IMR-90 (cell line): ENCODE results near the gene CFP. TPM values are rescaled to one million over a fixed set of nuclear protein-coding genes. Genes with fewer than 3 reads are reported as not detected.

Experiments used
- ATAC-seq: fragments of 200-7000 bp; cut with Tn5 transposase; 2 replicates; pipeline ENCODE4 v1.9.1; 2020; ENCODE audit warnings: low read depth, mild to moderate bottlenecking, moderate library complexity
- BruUV-seq: library from RNA; stranded (reverse); fragments of 400-500 nt; replicated peaks from 2 replicates; lab custom pipeline; 2021; lab: Mats Ljungman, UMichigan
- CTCF ChIA-PET: fragments of 300-600 bp; formaldehyde crosslinking; extraction: SDS; loops from one replicate; lab custom pipeline; 2021; ENCODE audit warnings: antibody characterized with exemption; lab: Yijun Ruan, JAX
- POLR2A ChIA-PET: fragments of 300-600 bp; sonication (Branson Sonifier 250); formaldehyde crosslinking; loops from one replicate; lab custom pipeline; 2022; ENCODE audit warnings: antibody characterized with exemption; ENCODE audit not compliant: unreplicated experiment; lab: Charles Lee
- DNase-seq: peaks from one replicate; pipeline ENCODE4 v3.0.0; 2013
- H2AFZ ChIP-seq: replicated peaks from 2 replicates; pipeline ENCODE3; 2013; ENCODE audit warnings: low read length, mild to moderate bottlenecking; ENCODE audit not compliant: poor library complexity
- H2AK5ac ChIP-seq: 2 replicates; pipeline ENCODE4 v1.6.1; 2013; ENCODE audit warnings: low read depth, low read length, inconsistent platforms
- H2AK9ac ChIP-seq: replicated peaks from 2 replicates; pipeline ENCODE3; 2013; ENCODE audit warnings: mild to moderate bottlenecking, low read depth, low read length, moderate library complexity; ENCODE audit not compliant: poor library complexity
- H2BK120ac ChIP-seq: 2 replicates; pipeline ENCODE4 v1.6.1; 2013; ENCODE audit warnings: low read depth, low read length, inconsistent platforms
- H2BK15ac ChIP-seq: 3 replicates; pipeline ENCODE4 v1.6.1; 2013; ENCODE audit warnings: low read depth, low read length, inconsistent platforms
- H2BK20ac ChIP-seq: 2 replicates; pipeline ENCODE4 v1.6.1; 2013; ENCODE audit warnings: low read depth, mild to moderate bottlenecking, inconsistent platforms, low read length, moderate library complexity
- H2BK5ac ChIP-seq: 2 replicates; pipeline ENCODE4 v1.6.1; 2013; ENCODE audit warnings: mild to moderate bottlenecking, low read depth, low read length, inconsistent platforms; ENCODE audit not compliant: poor library complexity, severe bottlenecking
- H3K14ac ChIP-seq: replicated peaks from 2 replicates; pipeline ENCODE4 v1.6.1; 2013; ENCODE audit warnings: low read depth, low read length, inconsistent platforms
- H3K18ac ChIP-seq: 2 replicates; pipeline ENCODE4 v1.6.1; 2013; ENCODE audit warnings: low read depth, low read length, control low read depth
- H3K23ac ChIP-seq: 2 replicates; pipeline ENCODE4 v1.6.1; 2013; ENCODE audit warnings: low read depth, low read length, inconsistent platforms
- H3K27ac ChIP-seq: 2 replicates; pipeline ENCODE4 v1.5.1; 2013; ENCODE audit warnings: mild to moderate bottlenecking, control low read depth, low read length; ENCODE audit not compliant: insufficient read depth
- H3K27me3 ChIP-seq: 2 replicates; pipeline ENCODE4 v1.6.1; 2013; ENCODE audit warnings: low read length; ENCODE audit not compliant: control insufficient read depth, insufficient read depth
- H3K36me3 ChIP-seq: 2 replicates; pipeline ENCODE4 v1.6.1; 2013; ENCODE audit warnings: low read length, mixed read lengths; ENCODE audit not compliant: control insufficient read depth, insufficient read depth
- H3K4ac ChIP-seq: 2 replicates; pipeline ENCODE4 v1.6.1; 2013; ENCODE audit warnings: low read depth, low read length, inconsistent platforms
- H3K4me1 ChIP-seq: 2 replicates; pipeline ENCODE4 v1.6.1; 2013; ENCODE audit warnings: low read length, mixed read lengths; ENCODE audit not compliant: control insufficient read depth, insufficient read depth
- H3K4me2 ChIP-seq: 2 replicates; pipeline ENCODE4 v1.6.1; 2013; ENCODE audit warnings: low read depth, mild to moderate bottlenecking, control low read depth, low read length, moderate library complexity
- H3K4me3 ChIP-seq: 2 replicates; pipeline ENCODE4 v1.5.1; 2013; ENCODE audit warnings: low read depth, mild to moderate bottlenecking, control low read depth, low read length, moderate library complexity; ENCODE audit not compliant: insufficient read depth
- H3K56ac ChIP-seq: 2 replicates; pipeline ENCODE4 v1.6.1; 2013; ENCODE audit warnings: low read length, inconsistent platforms; ENCODE audit not compliant: insufficient read depth; ENCODE audit errors: extremely low read depth
- H3K79me1 ChIP-seq, 2 experiments: 2 replicates each; pipeline ENCODE4 v1.6.1; 2013; ENCODE audit warnings: low read length in 2 of 2, inconsistent platforms in 1 of 2, low read depth in 1 of 2
- H3K9ac ChIP-seq: 2 replicates; pipeline ENCODE4 v1.6.1; 2013; ENCODE audit warnings: low read depth, low read length, control low read depth
- H3K9me1 ChIP-seq: 2 replicates; pipeline ENCODE4 v1.6.1; 2013; ENCODE audit warnings: low read length, inconsistent platforms; ENCODE audit not compliant: insufficient read depth
- H3K9me3 ChIP-seq: 2 replicates; pipeline ENCODE4 v1.6.1; 2013; ENCODE audit warnings: low read length; ENCODE audit not compliant: control insufficient read depth, insufficient read depth
- H4K20me1 ChIP-seq: 2 replicates; pipeline ENCODE4 v1.6.1; 2013; ENCODE audit warnings: low read length, inconsistent platforms; ENCODE audit not compliant: insufficient read depth
- H4K5ac ChIP-seq: 2 replicates; pipeline ENCODE4 v1.6.1; 2013; ENCODE audit warnings: mild to moderate bottlenecking, low read depth, low read length, control low read depth
- H4K8ac ChIP-seq, 2 experiments: 2 replicates each; pipeline ENCODE4 v1.6.1; 2013; ENCODE audit warnings: low read depth in 2 of 2, low read length in 2 of 2, control low read depth in 1 of 2, inconsistent platforms in 1 of 2
- H4K91ac ChIP-seq: 2 replicates; pipeline ENCODE4 v1.6.1; 2013; ENCODE audit warnings: low read depth, low read length, inconsistent platforms; ENCODE audit not compliant: insufficient read depth
- BHLHE40 ChIP-seq: fragments of 150-350 bp; IDR thresholded peaks from 2 replicates; pipeline ENCODE4 v1.6.1; 2016; ENCODE audit warnings: mild to moderate bottlenecking, low read depth, low read length
- CEBPB ChIP-seq: IDR thresholded peaks from 2 replicates; pipeline ENCODE4 v1.6.1; 2012; ENCODE audit warnings: low read depth, low read length, improper control_type of control experiment
- CTCF ChIP-seq: conservative IDR thresholded peaks from 2 replicates; pipeline ENCODE4 v1.5.1; 2012; ENCODE audit warnings: mild to moderate bottlenecking, low read depth, low read length, improper control_type of control experiment
- FOS ChIP-seq: fragments of 150-350 bp; IDR thresholded peaks from 2 replicates; pipeline ENCODE4 v1.6.1; 2016; ENCODE audit warnings: low read depth, low read length
- MAFK ChIP-seq: IDR thresholded peaks from 2 replicates; pipeline ENCODE4 v1.6.1; 2012; ENCODE audit warnings: low read depth, low read length, improper control_type of control experiment
- MAZ ChIP-seq: IDR thresholded peaks from 2 replicates; pipeline ENCODE4 v1.6.1; 2012; ENCODE audit warnings: low read depth, mild to moderate bottlenecking, low read length, improper control_type of control experiment, moderate library complexity, borderline replicate concordance
- MXI1 ChIP-seq: IDR thresholded peaks from 2 replicates; pipeline ENCODE4 v1.6.1; 2012; ENCODE audit warnings: low read depth, mild to moderate bottlenecking, low read length, moderate library complexity, borderline replicate concordance
- NFE2L2 ChIP-seq: fragments of 150-350 bp; IDR thresholded peaks from 2 replicates; pipeline ENCODE4 v1.6.1; 2016; ENCODE audit warnings: low read depth, mild to moderate bottlenecking, low read length
- POLR2A ChIP-seq: IDR thresholded peaks from 2 replicates; pipeline ENCODE4 v1.6.1; 2012; ENCODE audit warnings: mild to moderate bottlenecking, low read depth, low read length
- RAD21 ChIP-seq: IDR thresholded peaks from 2 replicates; pipeline ENCODE4 v1.6.1; 2012; ENCODE audit warnings: low read length, improper control_type of control experiment
- RCOR1 ChIP-seq: IDR thresholded peaks from 2 replicates; pipeline ENCODE4 v1.6.1; 2012; ENCODE audit warnings: mild to moderate bottlenecking, low read length, improper control_type of control experiment; ENCODE audit not compliant: insufficient replicate concordance
- RFX5 ChIP-seq: IDR thresholded peaks from 2 replicates; pipeline ENCODE4 v1.8.0; 2012; ENCODE audit warnings: low read depth, mild to moderate bottlenecking, low read length, moderate library complexity
- SMC3 ChIP-seq: fragments of 150-350 bp; IDR thresholded peaks from 2 replicates; pipeline ENCODE4 v1.6.1; 2016; ENCODE audit warnings: low read depth, mild to moderate bottlenecking, antibody characterized with exemption, low read length, moderate library complexity
- WGBS, 2 experiments: methylation state at CpG; one replicate each; pipeline versions ENCODE4 v1.1.5 to v1.1.7; 2013; ENCODE audit warnings: missing lambda C conversion rate in 2 of 2; ENCODE audit not compliant: insufficient read length in 1 of 2; ENCODE audit errors: extremely low coverage in 2 of 2; 5-methylcytosine and 5-hydroxymethylcytosine counted together
- dilution Hi-C: fragments of 300-500 bp; cut with HindIII; formaldehyde crosslinking; loops from one replicate; pipeline ENCODE4 v1.14.3; 2018; ENCODE audit warnings: low sequenced_read_pairs; ENCODE audit not compliant: unreplicated experiment
- in situ Hi-C: fragments of 300-500 bp; cut with MboI; formaldehyde crosslinking; loops from 3 replicates; pipeline ENCODE4 v1.14.3; 2019; ENCODE audit warnings: low sequenced_read_pairs, inconsistent platforms, mixed read lengths
- intact Hi-C: fragments of 100-400 bp; cut with micrococcal nuclease; formaldehyde crosslinking; loops from 2 replicates; pipeline ENCODE4 v1.10.0; 2022
- polyA plus RNA-seq, 3 experiments: library from polyadenylated mRNA; depleted of rRNA; stranded (reverse); fragments of >200 nt; gene quantifications; 2 replicates each; pipeline ENCODE4 v1.2.3, GENCODE V29; 2012; ENCODE audit warnings: low replicate concordance in 1 of 3
- total RNA-seq: library from RNA; depleted of rRNA; stranded (reverse); fragments of >200 nt; gene quantifications from 2 replicates; pipeline ENCODE4 v1.2.3, GENCODE V29; 2012
- TF ChIP-seq, protein P1 (sequence below): fragments of 150-350 bp; IDR thresholded peaks from 2 replicates; pipeline ENCODE4 v1.6.1; 2017; ENCODE audit warnings: mild to moderate bottlenecking, antibody characterized with exemption, low read length, low read depth
- TF ChIP-seq, protein P2 (sequence below): fragments of 150-350 bp; IDR thresholded peaks from 2 replicates; pipeline ENCODE4 v1.6.1; 2016; ENCODE audit warnings: low read depth, mild to moderate bottlenecking, low read length, moderate library complexity, borderline replicate concordance

Gene CFP
- total and polyA plus RNA-seq, 2 of the 4 experiments (the other 2 are of a cell fraction), result under 0.01 to 0.14 TPM

DNA sequence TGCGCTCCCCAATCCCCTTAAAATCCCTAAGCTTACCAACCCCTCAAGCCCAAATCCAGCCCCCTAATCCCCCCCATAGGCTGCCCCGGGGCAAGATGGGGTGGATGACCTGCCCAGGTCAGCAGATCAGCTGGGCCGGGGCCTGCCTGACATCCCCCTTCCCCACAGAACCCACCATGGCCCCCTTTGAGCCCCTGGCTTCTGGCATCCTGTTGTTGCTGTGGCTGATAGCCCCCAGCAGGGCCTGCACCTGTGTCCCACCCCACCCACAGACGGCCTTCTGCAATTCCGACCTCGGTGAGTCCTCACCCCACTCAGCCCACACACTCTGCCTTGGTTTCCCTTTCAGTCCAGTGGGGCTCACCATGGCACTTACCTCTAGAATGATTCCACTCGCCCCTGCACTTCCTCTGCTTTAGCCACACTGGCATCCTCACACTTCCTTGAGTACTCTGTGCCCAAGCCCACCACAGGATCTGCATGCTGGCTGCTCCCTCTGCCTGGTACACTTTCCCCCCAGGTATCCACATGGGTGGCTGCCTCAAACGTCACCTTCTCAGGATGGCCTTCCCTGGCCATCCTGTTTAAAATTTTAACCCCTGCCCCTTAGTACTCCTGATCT is 46.4 kb downstream of the CFP start:
- H3K4me1 ChIP-seq, result peaks cover 17% of the 10 kb centered on the region
- peak overlapping the region; percentile 90 for H3K4me2 ChIP-seq
- H3K9me3 ChIP-seq, result no peaks in the 10 kb centered on the region
- POLR2A ChIA-PET, result no interaction called here
- no peaks in the 10 kb centered on the region for H3K27me3 ChIP-seq
- no peak overlapping the region for H2BK15ac ChIP-seq
- H2AFZ ChIP-seq, result no peak overlapping the region
- peaks cover 23% of the 10 kb centered on the region for H3K36me3 ChIP-seq
- H3K14ac ChIP-seq, result peak overlapping the region; percentile 56
- no peak overlapping the region for H2BK20ac ChIP-seq
- in situ Hi-C loops (no loop called here), dilution Hi-C loops (no loop called here), intact Hi-C loops (loop anchor here (2.0 kb wide), 1 partner anchor 43 kb away; no protein-coding TSS in a partner anchor)
- peak overlapping the region; percentile 96 for H3K4me3 ChIP-seq
- H4K8ac ChIP-seq, result peak overlapping the region in 1 of 2 experiments; percentile 9; a peak in 2 of 4 replicates
- no peak for DNase-seq
- H3K9me1 ChIP-seq, result peaks cover 8% of the 10 kb centered on the region
- no TSS peak for BruUV-seq
- H3K9ac ChIP-seq, result peak overlapping the region; percentile 98
- H3K79me1 ChIP-seq, result peaks cover 3 to 35% of the 10 kb centered on the region in 2 experiments; a peak in 2 of 4 replicates
- no peak overlapping the region; the same call in 1 of the 2 replicates for H4K91ac ChIP-seq
- peaks cover 30% of the 10 kb centered on the region for H4K20me1 ChIP-seq
- H3K18ac ChIP-seq, result no peak overlapping the region
- H4K5ac ChIP-seq, result no peak overlapping the region
- peak overlapping the region; percentile 95 for H3K27ac ChIP-seq
- ATAC-seq, result no peak
- peak overlapping the region; percentile 85 for H2AK9ac ChIP-seq
- 0 out of 2 replicates have a peak overlapping the region, but pooled peaks have one; percentile 1 for H3K56ac ChIP-seq
- peak overlapping the region; percentile 92 for H2BK5ac ChIP-seq
- peak overlapping the region; percentile 43 for H2AK5ac ChIP-seq
- H2BK120ac ChIP-seq, result no peak overlapping the region
- H3K4ac ChIP-seq, result peak overlapping the region; percentile 94
- CTCF ChIA-PET, result no interaction called here
- peak overlapping the region; percentile 82; the same call in 1 of the 2 replicates for H3K23ac ChIP-seq
- 100% methylated on average over 1 of the region's 8 CpGs for WGBS, 2 experiments
- TF ChIP-seq POLR2A, result no peak; the same call in 1 of the 2 replicates
- no peak for TF ChIP-seq MAZ
- no peak for TF ChIP-seq NFE2L2
- TF ChIP-seq RAD21, result no peak
- no peak for TF ChIP-seq FOS
- no peak for TF ChIP-seq MAFK
- TF ChIP-seq, protein P1, sequence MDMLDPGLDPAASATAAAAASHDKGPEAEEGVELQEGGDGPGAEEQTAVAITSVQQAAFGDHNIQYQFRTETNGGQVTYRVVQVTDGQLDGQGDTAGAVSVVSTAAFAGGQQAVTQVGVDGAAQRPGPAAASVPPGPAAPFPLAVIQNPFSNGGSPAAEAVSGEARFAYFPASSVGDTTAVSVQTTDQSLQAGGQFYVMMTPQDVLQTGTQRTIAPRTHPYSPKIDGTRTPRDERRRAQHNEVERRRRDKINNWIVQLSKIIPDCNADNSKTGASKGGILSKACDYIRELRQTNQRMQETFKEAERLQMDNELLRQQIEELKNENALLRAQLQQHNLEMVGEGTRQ, result no peak
- no peak for TF ChIP-seq RFX5
- no peak for TF ChIP-seq CEBPB
- no peak for TF ChIP-seq CTCF
- no peak for TF ChIP-seq RCOR1
- TF ChIP-seq BHLHE40, result no peak
- TF ChIP-seq MXI1, result no peak
- TF ChIP-seq SMC3, result no peak
- TF ChIP-seq, protein P2, sequence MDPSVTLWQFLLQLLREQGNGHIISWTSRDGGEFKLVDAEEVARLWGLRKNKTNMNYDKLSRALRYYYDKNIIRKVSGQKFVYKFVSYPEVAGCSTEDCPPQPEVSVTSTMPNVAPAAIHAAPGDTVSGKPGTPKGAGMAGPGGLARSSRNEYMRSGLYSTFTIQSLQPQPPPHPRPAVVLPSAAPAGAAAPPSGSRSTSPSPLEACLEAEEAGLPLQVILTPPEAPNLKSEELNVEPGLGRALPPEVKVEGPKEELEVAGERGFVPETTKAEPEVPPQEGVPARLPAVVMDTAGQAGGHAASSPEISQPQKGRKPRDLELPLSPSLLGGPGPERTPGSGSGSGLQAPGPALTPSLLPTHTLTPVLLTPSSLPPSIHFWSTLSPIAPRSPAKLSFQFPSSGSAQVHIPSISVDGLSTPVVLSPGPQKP, result no peak
